GM18907 (cell line): ENCODE measurements around the gene MSL3B.
"Not testable (repeated sequence)": the region's sequence is repeated elsewhere in the genome, so short reads cannot be mapped to it uniquely, and the experiment has no call there.

Experiments used
- ATAC-seq: cut with Tn5 transposase; IDR thresholded peaks from one replicate; pipeline ENCODE4 v1.9.1; 2021; ENCODE audit warnings: mild to moderate bottlenecking, moderate library complexity; ENCODE audit not compliant: unreplicated experiment

Gene MSL3B

GRCh38 chr2:233867993-233868532 lies at the start of gene MSL3B:
MSL3B (minus strand) TSS chr2:233868386.
- no peak for ATAC-seq

GRCh38 chr2:233917116-233917515 lies 48.9 kb upstream of the MSL3B start, which contains the start of gene TRPM8:
TRPM8 (plus strand) TSS chr2:233917373; CDS start chr2:233926538, 9,165 bp downstream.
- no peak for ATAC-seq

GRCh38 chr2:233915128-233915527 lies 46.9 kb upstream of the MSL3B start:
- ATAC-seq: no peak

GRCh38 chr2:233912691-233913423 lies 44.7 kb upstream of the MSL3B start:
- ATAC-seq: no peak

GRCh38 chr2:233907627-233908026 lies 39.4 kb upstream of the MSL3B start:
- no peak for ATAC-seq

GRCh38 chr2:233905945-233906344 lies 37.8 kb upstream of the MSL3B start:
- ATAC-seq: no peak

- ATAC-seq: no peak
Observed at GRCh38 chr2:233901884-233902283, 33.7 kb upstream of the MSL3B start.

- ATAC-seq: no peak
Observed at GRCh38 chr2:233901367-233901766, 33.2 kb upstream of the MSL3B start.

GRCh38 chr2:233896253-233896652 lies 28.1 kb upstream of the MSL3B start:
- not testable (repeated sequence) for ATAC-seq

GRCh38 chr2:233892793-233893192 lies 24.6 kb upstream of the MSL3B start:
- ATAC-seq: no peak

- ATAC-seq: no peak
Observed at GRCh38 chr2:233882353-233882752, 14.2 kb upstream of the MSL3B start.

- not testable (repeated sequence) for ATAC-seq
Observed at GRCh38 chr2:233872125-233872524, 3.9 kb upstream of the MSL3B start.

- no peak for ATAC-seq
Observed at GRCh38 chr2:233871432-233871831, 3.2 kb upstream of the MSL3B start.

GRCh38 chr2:233866479-233866878 lies 1.7 kb downstream of the MSL3B start:
- no peak for ATAC-seq

- ATAC-seq: no peak
Observed at GRCh38 chr2:233865838-233866237, 2.3 kb downstream of the MSL3B start.

- ATAC-seq: no peak
Observed at GRCh38 chr2:233862261-233862768, 5.9 kb downstream of the MSL3B start.

GRCh38 chr2:233858331-233858730 lies 9.9 kb downstream of the MSL3B start:
- no peak for ATAC-seq

- no peak for ATAC-seq
Observed at GRCh38 chr2:233857511-233858141, 10.6 kb downstream of the MSL3B start.

GRCh38 chr2:233856184-233856583 lies 12.0 kb downstream of the MSL3B start:
- no peak for ATAC-seq

GRCh38 chr2:233855345-233855744 lies 12.8 kb downstream of the MSL3B start:
- no peak for ATAC-seq

- peak; percentile 97 for ATAC-seq
Observed at GRCh38 chr2:233854241-233854981, 13.8 kb downstream of the MSL3B start, which contains the start of gene HJURP. HJURP (minus strand) TSS chr2:233854535; CDS start chr2:233854500, 35 bp downstream.
